Measurements from ENCODE around the gene EEF2K. TPM values are rescaled to one million over a fixed set of nuclear protein-coding genes. Genes with fewer than 3 reads are reported as not detected.

EEF2K gene
- total RNA-seq: 26.3 and 30.0 TPM in 2 replicates

GRCh38 chr16:22206013-22206841, at the start of gene EEF2K:
Gene EEF2K, plus strand, starts transcription at chr16:22206278. Its CDS starts 19,452 bp downstream, at chr16:22225730.
- peak; percentile 97 for DNase-seq (ENCODE audit: low read depth)
- H3K4me3 ChIP-seq (ENCODE audit: low read depth, low read length): peak within 1 kb of the TSS; percentile 83
- TF ChIP-seq CTCF (IDR thresholded peaks at IDR 0.05; ENCODE audit: insufficient read depth, low read depth, low read length): peak; percentile 61

- no peak for DNase-seq (ENCODE audit: low read depth)
- TF ChIP-seq CTCF (IDR thresholded peaks at IDR 0.05; ENCODE audit: insufficient read depth, low read depth, low read length): no peak
- no peak overlapping the region for H3K4me3 ChIP-seq (ENCODE audit: low read depth, low read length)
Observed at GRCh38 chr16:22161401-22161800, 44.7 kb upstream of the EEF2K start.

- no peak within 1 kb of the TSS for H3K4me3 ChIP-seq (ENCODE audit: low read depth, low read length)
- no peak for TF ChIP-seq CTCF (IDR thresholded peaks at IDR 0.05; ENCODE audit: insufficient read depth, low read depth, low read length)
- no peak for DNase-seq (ENCODE audit: low read depth)
Observed at GRCh38 chr16:22161999-22162655, 44.0 kb upstream of the EEF2K start, which contains the start of gene SDR42E2. Gene SDR42E2, plus strand, starts transcription at chr16:22162506. Its CDS starts 3,077 bp downstream, at chr16:22165583.

GRCh38 chr16:22162656-22163009, 43.4 kb upstream of the EEF2K start:
- no peak for TF ChIP-seq CTCF (IDR thresholded peaks at IDR 0.05; ENCODE audit: insufficient read depth, low read depth, low read length)
- DNase-seq (ENCODE audit: low read depth): no peak
- no peak overlapping the region for H3K4me3 ChIP-seq (ENCODE audit: low read depth, low read length)

GRCh38 chr16:22163806-22164205, 42.3 kb upstream of the EEF2K start:
- no peak for DNase-seq (ENCODE audit: low read depth)
- no peak for TF ChIP-seq CTCF (IDR thresholded peaks at IDR 0.05; ENCODE audit: insufficient read depth, low read depth, low read length)
- H3K4me3 ChIP-seq (ENCODE audit: low read depth, low read length): no peak overlapping the region

- no peak for TF ChIP-seq CTCF (IDR thresholded peaks at IDR 0.05; ENCODE audit: insufficient read depth, low read depth, low read length)
- DNase-seq (ENCODE audit: low read depth): no peak
- H3K4me3 ChIP-seq (ENCODE audit: low read depth, low read length): no peak overlapping the region
Observed at GRCh38 chr16:22164482-22164881, 41.6 kb upstream of the EEF2K start.
